Measurements from ENCODE around the gene DLST.

- no peak for TF ChIP-seq CTCF (IDR thresholded peaks at IDR 0.05)
- no peak for TF ChIP-seq ZFX (IDR thresholded peaks at IDR 0.05; ENCODE audit: borderline replicate concordance)
Observed at GRCh38 chr14:74934476-74935359, 53.0 kb downstream of the DLST start.
